Mucosa of rectum (tissue), 2 donors: ENCODE results near the gene WDR38.

Source experiments
- H3K27ac ChIP-seq, 2 donors: one replicate each; pipeline ENCODE4 v1.7.0; 2013; ENCODE audit warnings: inconsistent platforms in 2 of 2, low read depth in 2 of 2, low read length in 2 of 2
- H3K27me3 ChIP-seq, 2 donors: one replicate each; pipeline ENCODE4 v1.7.0; 2013; ENCODE audit warnings: low read length in 2 of 2; ENCODE audit not compliant: control insufficient read depth in 2 of 2, insufficient read depth in 2 of 2
- H3K36me3 ChIP-seq, 2 donors: one replicate each; pipeline ENCODE4 v1.7.0; 2013; ENCODE audit warnings: low read length in 2 of 2; ENCODE audit not compliant: control insufficient read depth in 2 of 2, insufficient read depth in 2 of 2
- H3K4me1 ChIP-seq, 2 donors: one replicate each; pipeline ENCODE4 v1.7.0; 2013; ENCODE audit warnings: low read length in 2 of 2, mild to moderate bottlenecking in 1 of 2; ENCODE audit not compliant: control insufficient read depth in 2 of 2, insufficient read depth in 2 of 2
- H3K4me3 ChIP-seq, 2 donors: one replicate each; pipeline ENCODE4 v1.7.0; 2013; ENCODE audit warnings: low read length in 2 of 2
- H3K9ac ChIP-seq, 2 donors: one replicate each; pipeline ENCODE4 v1.7.0; 2013; ENCODE audit warnings: low read length in 2 of 2, low read depth in 1 of 2, mild to moderate bottlenecking in 1 of 2
- H3K9me3 ChIP-seq, 2 donors: one replicate each; pipeline ENCODE4 v1.7.0; 2013; ENCODE audit warnings: low read length in 2 of 2; ENCODE audit not compliant: control insufficient read depth in 2 of 2
- donor health status: healthy.
- donor health status: Normal muscosa, but diverticular disease.

The WDR38 gene

DNA sequence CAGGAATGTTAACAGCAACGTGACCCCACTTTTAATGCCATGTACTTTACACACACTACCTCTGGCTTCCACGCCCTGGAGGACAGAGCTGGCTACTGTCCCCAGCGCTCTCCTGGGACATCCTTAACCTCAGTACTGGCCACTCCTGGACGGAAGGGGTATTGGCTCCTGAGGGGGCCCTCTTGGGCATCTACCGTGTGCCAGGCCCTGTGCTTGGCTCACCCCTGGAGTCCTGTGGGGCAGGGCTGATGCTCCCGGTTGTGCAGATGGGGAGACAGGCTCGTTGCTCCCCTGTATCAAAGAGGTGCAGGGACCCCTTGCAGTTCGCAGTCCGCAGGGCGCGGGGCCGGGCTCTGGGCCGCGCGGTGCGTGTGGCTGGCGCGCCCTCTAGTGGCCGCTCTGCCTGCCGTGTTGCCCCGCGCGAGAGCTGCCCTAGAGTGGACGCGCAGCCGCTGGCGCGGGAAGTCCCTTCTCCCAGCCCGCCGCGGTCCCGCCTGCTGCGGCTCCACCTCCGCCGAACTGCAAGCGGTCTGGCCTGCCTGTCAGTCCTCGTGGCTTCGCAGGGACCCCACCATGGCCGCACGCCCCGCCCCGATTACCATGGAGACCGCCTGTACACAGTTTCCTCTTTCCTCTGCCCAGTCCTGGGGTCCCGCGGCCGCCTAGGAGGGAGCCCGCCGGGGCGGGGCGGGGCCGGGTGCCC, at the start of gene WDR38:
WDR38 (plus strand) TSS at position 632 of the 703 bp plus-strand sequence. CDS start 72 bp downstream, outside the sequence.
- Histone ChIP-seq H3K9ac (peak within 1 kb of the TSS; percentile 17 to 41), H3K9me3 (no peaks in the 10 kb centered on the region), H3K4me3 (peak within 1 kb of the TSS; percentile 60 to 69), H3K27me3 (no peaks in the 10 kb centered on the region), H3K36me3 (peaks cover 7 to 15% of the 10 kb centered on the region in 2 donors), H3K27ac (no peak within 1 kb of the TSS), H3K4me1 (peaks cover 6 to 12% of the 10 kb centered on the region in 2 donors)

DNA sequence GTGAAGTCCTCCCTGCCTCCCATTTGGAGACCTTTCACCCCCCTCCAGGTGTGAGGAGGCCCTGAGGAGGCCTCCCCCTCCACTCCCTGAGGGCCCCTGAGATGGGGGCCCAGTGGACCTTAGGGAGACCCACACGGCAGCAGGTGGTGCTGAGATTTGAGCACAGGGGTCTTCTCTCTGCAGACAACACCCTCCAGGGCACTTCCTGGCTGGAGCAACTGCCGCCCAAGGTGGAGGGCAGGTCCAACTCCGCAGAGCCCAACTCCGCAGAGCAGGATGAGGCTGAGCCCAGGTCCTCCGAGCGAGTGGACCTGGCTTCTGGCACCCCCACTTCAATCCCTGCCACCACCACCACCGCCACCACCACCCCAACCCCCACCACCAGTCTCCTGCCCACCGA, 49.3 kb upstream of the WDR38 start:
- Histone ChIP-seq H3K9ac (no peak overlapping the region), H3K36me3 (no peaks in the 10 kb centered on the region), H3K27ac (no peak overlapping the region), H3K27me3 (no peaks in the 10 kb centered on the region), H3K9me3 (no peaks in the 10 kb centered on the region), H3K4me1 (peaks cover 2% of the 10 kb centered on the region in 2 donors), H3K4me3 (no peak overlapping the region)

- Histone ChIP-seq H3K36me3 (no peaks in the 10 kb centered on the region), H3K4me3 (no peak overlapping the region), H3K9ac (no peak overlapping the region), H3K4me1 (peaks cover 2% of the 10 kb centered on the region in 2 donors), H3K9me3 (no peaks in the 10 kb centered on the region), H3K27me3 (no peaks in the 10 kb centered on the region), H3K27ac (no peak overlapping the region)
Observed at GRCh38 chr9:124805186-124805585, 48.1 kb upstream of the WDR38 start.

- Histone ChIP-seq H3K4me3 (no peak overlapping the region), H3K9ac (no peak overlapping the region), H3K27me3 (no peaks in the 10 kb centered on the region), H3K27ac (no peak overlapping the region), H3K9me3 (no peaks in the 10 kb centered on the region), H3K4me1 (no peaks in the 10 kb centered on the region), H3K36me3 (no peaks in the 10 kb centered on the region)
Observed at GRCh38 chr9:124808246-124808956, 44.9 kb upstream of the WDR38 start.

- H3K9ac ChIP-seq = no peak overlapping the region
- no peaks in the 10 kb centered on the region for H3K27me3 ChIP-seq
- no peaks in the 10 kb centered on the region for H3K9me3 ChIP-seq
- no peaks in the 10 kb centered on the region for H3K4me1 ChIP-seq
- no peaks in the 10 kb centered on the region for H3K36me3 ChIP-seq
- H3K27ac ChIP-seq = no peak overlapping the region
- no peak overlapping the region for H3K4me3 ChIP-seq
Observed at GRCh38 chr9:124809211-124809610, 44.0 kb upstream of the WDR38 start.

- H3K9ac ChIP-seq = no peak overlapping the region
- no peak overlapping the region for H3K4me3 ChIP-seq
- no peaks in the 10 kb centered on the region for H3K27me3 ChIP-seq
- no peaks in the 10 kb centered on the region for H3K9me3 ChIP-seq
- H3K4me1 ChIP-seq = no peaks in the 10 kb centered on the region
- no peaks in the 10 kb centered on the region for H3K36me3 ChIP-seq
- peak overlapping the region in 1 of 2 donors; percentile 6 for H3K27ac ChIP-seq
Observed at GRCh38 chr9:124809741-124810500, 43.3 kb upstream of the WDR38 start.

- Histone ChIP-seq H3K36me3 (no peaks in the 10 kb centered on the region), H3K27me3 (no peaks in the 10 kb centered on the region), H3K9ac (no peak overlapping the region), H3K4me3 (no peak overlapping the region), H3K27ac (peak overlapping the region; percentile 7 to 24), H3K9me3 (no peaks in the 10 kb centered on the region), H3K4me1 (no peaks in the 10 kb centered on the region)
Observed at GRCh38 chr9:124810663-124811355, 42.5 kb upstream of the WDR38 start.

- no peaks in the 10 kb centered on the region for H3K27me3 ChIP-seq
- H3K27ac ChIP-seq = no peak overlapping the region
- H3K4me3 ChIP-seq = no peak overlapping the region
- no peak overlapping the region for H3K9ac ChIP-seq
- no peaks in the 10 kb centered on the region for H3K9me3 ChIP-seq
- no peaks in the 10 kb centered on the region for H3K36me3 ChIP-seq
- H3K4me1 ChIP-seq = no peaks in the 10 kb centered on the region
Observed at GRCh38 chr9:124812441-124812876, 40.8 kb upstream of the WDR38 start.

- no peak overlapping the region for H3K4me3 ChIP-seq
- no peaks in the 10 kb centered on the region for H3K27me3 ChIP-seq
- H3K36me3 ChIP-seq = no peaks in the 10 kb centered on the region
- H3K27ac ChIP-seq = no peak overlapping the region
- H3K9me3 ChIP-seq = no peaks in the 10 kb centered on the region
- H3K4me1 ChIP-seq = no peaks in the 10 kb centered on the region
- no peak overlapping the region for H3K9ac ChIP-seq
Observed at GRCh38 chr9:124813041-124813440, 40.2 kb upstream of the WDR38 start.
